GM12878 (cell line): ENCODE measurements around the gene VTI1A.

ENCODE experiments used
- CHD2 ChIP-seq: IDR thresholded peaks from 2 replicates; pipeline ENCODE4 v1.6.1; 2011; ENCODE audit warnings: low read depth, low read length, improper control_type of control experiment, borderline replicate concordance
- EZH2 ChIP-seq: IDR thresholded peaks from 2 replicates; pipeline ENCODE4 v1.6.1; 2012; ENCODE audit warnings: low read depth, mild to moderate bottlenecking, control low read depth, inconsistent platforms, low read length, borderline replicate concordance; ENCODE audit not compliant: control insufficient read depth
- HDAC6 ChIP-seq: fragments of 200-600 bp; sonication (generic); IDR thresholded peaks from one replicate; pipeline ENCODE4 v1.8.0; 2017; ENCODE audit warnings: antibody characterized with exemption; ENCODE audit not compliant: unreplicated experiment
- POLR2A ChIP-seq: IDR thresholded peaks from 2 replicates; pipeline ENCODE4 v1.6.1; 2011; ENCODE audit warnings: low read depth, mild to moderate bottlenecking, low read length
- POLR2AphosphoS2 ChIP-seq: IDR thresholded peaks from 2 replicates; pipeline ENCODE4 v1.6.1; 2011; ENCODE audit warnings: low read depth, mild to moderate bottlenecking, low read length, improper control_type of control experiment, moderate library complexity
- RCOR1 ChIP-seq: conservative IDR thresholded peaks from 2 replicates; pipeline ENCODE4 v1.6.1; 2012; ENCODE audit warnings: low read depth, low read length, improper control_type of control experiment

- TF ChIP-seq HDAC6 (no peak), RCOR1 (no peak), EZH2 (no peak), POLR2AphosphoS2 (no peak), CHD2 (no peak), POLR2A (no peak)
Observed at GRCh38 chr10:112624546-112625048, 177.6 kb downstream of the VTI1A start.
